OCI-M2 (cell line): ENCODE results near the gene TUFT1.
"Not testable (repeated sequence)": the region's sequence is repeated elsewhere in the genome, so short reads cannot be mapped to it uniquely, and the experiment has no call there.

Source experiments
- DNase-seq: peaks from one replicate; lab custom pipeline; 2025; ENCODE audit not compliant: unreplicated experiment; lab: John Stamatoyannopoulos, UW

Gene TUFT1

GRCh38 chr1:151512326-151512725 lies 27.8 kb upstream of the TUFT1 start:
- DNase-seq: no peak

GRCh38 chr1:151512801-151513625 lies 27.1 kb upstream of the TUFT1 start:
- no peak for DNase-seq

GRCh38 chr1:151513626-151514121 lies 26.4 kb upstream of the TUFT1 start:
- no peak for DNase-seq

GRCh38 chr1:151514366-151514765 lies 25.7 kb upstream of the TUFT1 start:
- no peak for DNase-seq

- DNase-seq: no peak
Observed at GRCh38 chr1:151515265-151515664, 24.8 kb upstream of the TUFT1 start.

GRCh38 chr1:151516031-151516511 lies 24.0 kb upstream of the TUFT1 start:
- no peak for DNase-seq

GRCh38 chr1:151518431-151518830 lies 21.7 kb upstream of the TUFT1 start:
- no peak for DNase-seq

GRCh38 chr1:151518936-151519335 lies 21.2 kb upstream of the TUFT1 start:
- no peak for DNase-seq

- no peak for DNase-seq
Observed at GRCh38 chr1:151519667-151520066, 20.4 kb upstream of the TUFT1 start.

- no peak for DNase-seq
Observed at GRCh38 chr1:151520359-151520758, 19.8 kb upstream of the TUFT1 start.

GRCh38 chr1:151522427-151522826 lies 17.7 kb upstream of the TUFT1 start:
- not testable (repeated sequence) for DNase-seq

GRCh38 chr1:151523326-151523725 lies 16.8 kb upstream of the TUFT1 start:
- DNase-seq: no peak

- no peak for DNase-seq
Observed at GRCh38 chr1:151524736-151525135, 15.4 kb upstream of the TUFT1 start.

- no peak for DNase-seq
Observed at GRCh38 chr1:151526735-151527525, 13.2 kb upstream of the TUFT1 start.

- DNase-seq: no peak
Observed at GRCh38 chr1:151529211-151529702, 10.9 kb upstream of the TUFT1 start.

GRCh38 chr1:151529781-151530180 lies 10.3 kb upstream of the TUFT1 start:
- DNase-seq: no peak

GRCh38 chr1:151530461-151530860 lies 9.6 kb upstream of the TUFT1 start:
- DNase-seq: no peak

GRCh38 chr1:151533870-151534269 lies 6.2 kb upstream of the TUFT1 start:
- DNase-seq: no peak

- no peak for DNase-seq
Observed at GRCh38 chr1:151534662-151535278, 5.3 kb upstream of the TUFT1 start.

GRCh38 chr1:151535326-151536271 lies 4.5 kb upstream of the TUFT1 start:
- DNase-seq: no peak
